Mucosa of rectum (tissue), 2 donors: Measurements from ENCODE around the gene GOLGA6L10.
"Not testable (repeated sequence)": the region's sequence is repeated elsewhere in the genome, so short reads cannot be mapped to it uniquely, and the experiment has no call there.

Experiments used
- H3K27ac ChIP-seq, 2 donors: one replicate each; pipeline ENCODE4 v1.7.0; 2013; ENCODE audit warnings: inconsistent platforms in 2 of 2, low read depth in 2 of 2, low read length in 2 of 2
- H3K27me3 ChIP-seq, 2 donors: one replicate each; pipeline ENCODE4 v1.7.0; 2013; ENCODE audit warnings: low read length in 2 of 2; ENCODE audit not compliant: control insufficient read depth in 2 of 2, insufficient read depth in 2 of 2
- H3K36me3 ChIP-seq, 2 donors: one replicate each; pipeline ENCODE4 v1.7.0; 2013; ENCODE audit warnings: low read length in 2 of 2; ENCODE audit not compliant: control insufficient read depth in 2 of 2, insufficient read depth in 2 of 2
- H3K4me1 ChIP-seq, 2 donors: one replicate each; pipeline ENCODE4 v1.7.0; 2013; ENCODE audit warnings: low read length in 2 of 2, mild to moderate bottlenecking in 1 of 2; ENCODE audit not compliant: control insufficient read depth in 2 of 2, insufficient read depth in 2 of 2
- H3K4me3 ChIP-seq, 2 donors: one replicate each; pipeline ENCODE4 v1.7.0; 2013; ENCODE audit warnings: low read length in 2 of 2
- H3K9ac ChIP-seq, 2 donors: one replicate each; pipeline ENCODE4 v1.7.0; 2013; ENCODE audit warnings: low read length in 2 of 2, low read depth in 1 of 2, mild to moderate bottlenecking in 1 of 2
- H3K9me3 ChIP-seq, 2 donors: one replicate each; pipeline ENCODE4 v1.7.0; 2013; ENCODE audit warnings: low read length in 2 of 2; ENCODE audit not compliant: control insufficient read depth in 2 of 2
- donor health status: healthy.
- donor health status: Normal muscosa, but diverticular disease.

Gene GOLGA6L10

DNA sequence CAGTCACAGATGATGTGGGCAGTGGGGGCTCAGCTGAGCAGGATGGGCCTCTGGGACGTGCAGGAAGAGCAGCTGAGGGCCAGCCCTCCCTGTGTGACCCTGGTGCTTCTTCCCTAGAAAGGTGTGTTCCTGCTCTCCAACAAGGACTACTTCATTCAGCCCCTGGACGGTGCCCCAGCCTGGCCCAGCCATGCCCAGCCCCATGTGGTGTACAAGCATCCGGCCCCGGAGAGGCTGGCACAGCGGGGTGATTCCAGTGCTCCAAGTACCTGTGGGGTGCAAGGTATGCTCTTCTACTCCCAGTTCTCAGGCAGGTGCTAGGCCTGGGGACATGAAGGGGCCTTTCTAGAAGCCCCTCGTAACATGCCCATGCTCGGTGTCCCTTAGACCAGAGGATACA, 48.4 kb downstream of the GOLGA6L10 start:
- H3K4me3 ChIP-seq = no peak overlapping the region
- H3K36me3 ChIP-seq = no peaks in the 10 kb centered on the region
- H3K9me3 ChIP-seq = no peaks in the 10 kb centered on the region
- no peak overlapping the region for H3K27ac ChIP-seq
- peaks cover 0 to 2% of the 10 kb centered on the region in 2 donors for H3K4me1 ChIP-seq
- H3K9ac ChIP-seq = no peak overlapping the region
- no peaks in the 10 kb centered on the region for H3K27me3 ChIP-seq

DNA sequence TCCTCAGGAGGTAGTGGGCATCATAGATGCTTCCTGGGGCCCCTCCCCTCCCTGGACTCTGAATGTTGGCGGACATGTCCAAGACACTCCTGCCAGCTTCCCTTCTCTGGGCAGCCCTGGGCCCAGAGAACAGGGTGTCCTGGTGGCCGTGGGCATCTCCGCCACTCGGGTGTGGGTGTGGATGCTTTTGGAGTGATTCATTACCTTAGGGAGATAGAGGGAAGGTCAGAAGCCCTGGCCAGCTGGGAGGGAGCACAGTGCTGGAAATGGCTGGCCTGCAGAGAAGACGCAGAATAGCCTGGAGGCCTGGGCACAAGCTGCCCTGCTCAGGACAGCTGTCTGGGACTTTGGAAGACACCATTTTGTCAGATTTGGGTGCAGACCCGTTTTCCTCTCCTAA, 48.9 kb downstream of the GOLGA6L10 start:
- not testable (repeated sequence) for H3K27me3 ChIP-seq, H3K36me3 ChIP-seq, H3K9me3 ChIP-seq, H3K9ac ChIP-seq, H3K27ac ChIP-seq, H3K4me1 ChIP-seq, H3K4me3 ChIP-seq

DNA sequence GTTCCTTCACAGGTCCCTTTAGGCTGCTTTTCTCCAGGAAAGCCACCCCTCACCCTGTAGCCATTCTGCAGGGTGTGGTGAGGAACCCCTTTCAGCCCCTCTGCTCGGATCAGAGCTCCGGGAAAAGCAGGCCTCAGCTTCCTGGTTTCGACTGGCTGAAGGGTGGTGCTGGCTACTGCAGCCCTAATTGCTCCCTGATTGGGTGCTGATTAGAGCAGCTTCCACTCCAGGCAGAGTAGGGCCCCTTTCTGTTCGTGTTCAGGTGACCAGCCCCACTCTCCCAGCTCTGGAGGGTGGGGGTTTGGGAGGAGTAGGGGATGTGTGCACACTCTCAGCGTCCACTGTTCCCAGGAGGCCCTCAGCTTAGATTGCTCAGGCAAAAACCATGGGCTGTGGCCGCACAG, 49.8 kb downstream of the GOLGA6L10 start:
- H3K4me3 ChIP-seq, H3K4me1 ChIP-seq, H3K27ac ChIP-seq, H3K27me3 ChIP-seq, H3K9me3 ChIP-seq, H3K36me3 ChIP-seq, H3K9ac ChIP-seq: not testable (repeated sequence)

DNA sequence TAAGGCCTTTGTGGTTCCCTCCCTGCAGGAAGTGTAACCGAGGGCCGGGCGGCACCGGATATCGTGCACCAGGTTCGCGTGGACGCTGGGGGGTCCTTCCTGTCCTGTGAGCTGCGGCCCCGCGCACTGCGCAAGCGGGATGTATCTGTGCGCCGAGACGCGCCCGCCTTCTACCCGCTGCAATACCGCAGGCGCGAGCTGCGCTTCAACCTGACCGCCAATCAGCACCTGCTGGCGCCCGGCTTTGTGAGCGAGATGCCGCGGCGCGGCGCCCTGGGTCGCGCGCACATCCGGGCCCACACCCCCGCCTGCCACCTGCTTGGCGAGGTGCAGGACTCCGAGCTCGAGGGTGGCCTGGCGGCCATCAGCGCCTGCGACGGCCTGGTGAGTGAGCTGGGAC, 50.8 kb downstream of the GOLGA6L10 start:
- no peaks in the 10 kb centered on the region for H3K27me3 ChIP-seq
- H3K36me3 ChIP-seq = no peaks in the 10 kb centered on the region
- no peak overlapping the region for H3K27ac ChIP-seq
- H3K4me1 ChIP-seq = peaks cover 0 to 2% of the 10 kb centered on the region in 2 donors
- H3K9me3 ChIP-seq = no peaks in the 10 kb centered on the region
- no peak overlapping the region for H3K9ac ChIP-seq
- H3K4me3 ChIP-seq = no peak overlapping the region

DNA sequence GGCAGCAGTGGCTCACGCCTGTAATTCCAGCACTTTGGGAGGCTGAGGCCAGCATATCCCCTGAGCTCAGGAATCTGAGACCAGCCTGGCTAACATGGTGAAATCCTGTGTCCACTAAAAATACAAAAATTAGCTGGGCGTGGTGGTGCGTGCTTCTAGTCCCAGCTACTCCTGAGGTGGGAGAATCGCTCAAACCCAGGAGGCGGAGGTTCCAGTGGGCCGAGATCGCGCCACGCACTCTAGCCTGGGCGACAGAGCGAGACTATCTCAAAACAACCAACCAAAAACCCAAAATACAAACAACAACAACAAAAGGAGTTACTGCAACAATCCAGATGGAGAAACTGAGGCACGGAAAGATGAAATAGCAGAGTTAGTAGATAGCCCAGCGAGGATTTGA, 51.2 kb downstream of the GOLGA6L10 start:
- Histone ChIP-seq H3K9me3 (no peaks in the 10 kb centered on the region), H3K36me3 (no peaks in the 10 kb centered on the region), H3K9ac (no peak overlapping the region), H3K4me3 (no peak overlapping the region), H3K27me3 (no peaks in the 10 kb centered on the region), H3K27ac (no peak overlapping the region), H3K4me1 (peaks cover 0 to 2% of the 10 kb centered on the region in 2 donors)

DNA sequence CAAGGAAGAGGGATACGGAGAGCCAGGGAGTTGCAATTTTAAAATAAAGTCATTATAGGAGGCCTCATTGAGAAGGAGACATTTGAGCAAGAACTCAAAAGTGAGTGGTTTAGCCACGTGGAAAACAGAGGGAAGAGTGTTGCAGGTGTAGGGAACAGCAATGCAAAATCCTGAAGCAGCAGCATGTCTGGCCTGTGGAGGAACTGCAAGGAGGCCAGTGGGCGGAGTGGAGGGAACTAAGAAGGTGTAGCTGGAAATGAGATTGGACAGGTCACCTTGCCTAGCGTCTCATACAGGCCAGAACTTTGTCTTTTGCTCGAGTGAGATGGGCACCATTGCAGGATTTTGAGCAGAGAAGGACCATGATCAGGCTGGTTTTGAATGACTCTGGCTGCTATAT, 51.7 kb downstream of the GOLGA6L10 start:
- Histone ChIP-seq H3K27ac (no peak overlapping the region), H3K27me3 (no peaks in the 10 kb centered on the region), H3K36me3 (no peaks in the 10 kb centered on the region), H3K4me1 (peaks cover 0 to 2% of the 10 kb centered on the region in 2 donors), H3K9me3 (no peaks in the 10 kb centered on the region), H3K4me3 (no peak overlapping the region), H3K9ac (no peak overlapping the region)

DNA sequence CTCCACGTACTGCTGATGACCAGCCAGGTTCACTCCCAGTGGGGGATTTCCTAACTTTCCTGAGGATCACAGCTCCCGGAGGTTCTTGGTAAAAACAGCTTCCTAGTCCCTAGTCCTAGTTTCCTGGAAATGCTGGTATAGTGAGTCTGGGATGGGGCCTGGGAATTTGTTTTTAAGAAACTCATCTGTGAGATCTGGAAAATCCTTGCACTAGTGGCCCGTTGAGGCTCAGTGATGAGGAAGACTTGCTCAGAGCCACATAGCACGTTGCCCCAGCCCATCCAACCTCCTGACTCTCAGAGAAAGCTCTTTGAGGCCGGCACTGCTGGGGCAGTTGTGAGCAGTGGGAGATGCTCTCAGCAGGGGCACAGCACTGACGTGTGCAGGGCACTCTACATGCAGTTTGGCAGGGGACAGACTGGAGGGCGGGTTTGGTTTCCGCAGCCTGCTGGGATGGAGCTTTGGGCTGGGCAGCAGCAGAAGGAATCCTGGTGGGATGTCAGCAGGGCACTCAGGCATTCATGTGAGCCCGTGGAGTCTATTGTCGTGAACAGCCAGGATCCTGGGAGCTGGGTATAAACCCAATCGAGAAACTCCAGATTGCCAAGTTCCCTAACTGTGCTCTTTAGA, 55.1 kb downstream of the GOLGA6L10 start:
- no peak overlapping the region for H3K9ac ChIP-seq
- H3K4me1 ChIP-seq = peaks cover 0 to 2% of the 10 kb centered on the region in 2 donors
- no peak overlapping the region for H3K27ac ChIP-seq
- H3K36me3 ChIP-seq = no peaks in the 10 kb centered on the region
- H3K9me3 ChIP-seq = no peaks in the 10 kb centered on the region
- no peaks in the 10 kb centered on the region for H3K27me3 ChIP-seq
- H3K4me3 ChIP-seq = no peak overlapping the region

DNA sequence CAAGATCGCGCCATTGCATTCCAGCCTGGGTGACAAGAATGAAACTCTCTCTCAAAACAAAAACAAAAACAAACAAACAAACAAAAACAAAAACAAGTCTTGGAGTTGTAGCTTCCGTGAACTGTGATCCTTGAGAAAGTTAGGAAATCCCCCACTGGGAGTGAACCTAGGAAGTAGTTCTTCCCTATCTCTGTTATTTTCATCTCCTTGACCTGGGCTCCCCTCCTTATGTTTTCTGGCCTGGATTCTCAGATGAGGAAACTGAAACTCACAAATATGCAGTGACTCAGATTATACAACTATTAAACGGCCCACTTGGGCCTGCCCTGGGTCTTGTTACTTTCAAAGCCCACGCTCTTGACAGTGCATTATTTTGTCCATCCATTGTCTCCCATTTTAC, 57.0 kb downstream of the GOLGA6L10 start:
- Histone ChIP-seq H3K4me3 (no peak overlapping the region), H3K9ac (no peak overlapping the region), H3K9me3 (no peaks in the 10 kb centered on the region), H3K4me1 (no peaks in the 10 kb centered on the region), H3K36me3 (no peaks in the 10 kb centered on the region), H3K27me3 (no peaks in the 10 kb centered on the region), H3K27ac (no peak overlapping the region)
